Mucosa of descending colon (tissue), 3 donors: ENCODE results near the gene SETDB2. TPM values are rescaled to one million over a fixed set of nuclear protein-coding genes. Genes with fewer than 3 reads are reported as not detected.

Experiments
- ATAC-seq: fragments of 200-7000 bp; cut with Tn5 transposase; one replicate; pipeline ENCODE4 v1.9.1; 2020; ENCODE audit warnings: mild to moderate bottlenecking, moderate library complexity
- DNase-seq, 3 donors: peaks; one replicate each; pipeline ENCODE4 v3.0.0-alpha.2; 2020
- H3K36me3 ChIP-seq: fragments of 200-600 bp; one replicate; pipeline ENCODE4 v1.8.0; 2021; ENCODE audit warnings: low read depth, mild to moderate bottlenecking
- H3K4me1 ChIP-seq: fragments of 200-600 bp; one replicate; pipeline ENCODE4 v1.8.0; 2021; ENCODE audit warnings: low read depth, mild to moderate bottlenecking
- H3K4me3 ChIP-seq: fragments of 200-600 bp; one replicate; pipeline ENCODE4 v1.8.0; 2021; ENCODE audit warnings: mild to moderate bottlenecking
- H3K9me3 ChIP-seq: fragments of 200-600 bp; one replicate; pipeline ENCODE4 v1.8.0; 2021; ENCODE audit warnings: mild to moderate bottlenecking
- CTCF ChIP-seq: fragments of 200-600 bp; IDR thresholded peaks from one replicate; pipeline ENCODE4 v1.8.0; 2022; ENCODE audit warnings: antibody characterized with exemption, mild to moderate bottlenecking
- intact Hi-C, 2 donors: fragments of 100-400 bp; cut with DNase I in 1 of 2; cut with micrococcal nuclease in 1 of 2; formaldehyde crosslinking; loops; one replicate each; pipeline versions ENCODE4 v1.11.0 to v1.11.1; 2022; cut with DNase I, micrococcal nuclease
- long read RNA-seq, 2 donors: library from polyadenylated mRNA; unstranded; transcript quantifications; one replicate each; pipeline ENCODE4 v2.0.0, GENCODE V29; 2019 to 2021
- total RNA-seq, 3 donors: library from RNA; stranded (reverse); fragmentation: NEBNext Ultra II Directional in 2 of 3; extraction: Animal tissue kit (Norgen Biotek cat#: 25700) in 2 of 3; gene quantifications; one replicate each; pipeline versions ENCODE4 v1.2.1 to v1.2.4, GENCODE V29; 2021 to 2023
- donor health status: DM: no; HTN: no; CAD: no; lungs with moderate emphysema.
- donor health status: DM: no; HTN: no; CAD: no.
- donor health status: DM: no; HTN: yes; CAD: no.

Gene SETDB2
- 10 to 100 TPM; 10.6 to 13.7 (median 11.7) TPM for total RNA-seq
- long read RNA-seq, donor 1, partial matches to known transcripts = 2 of 22 reads
- long read RNA-seq, donor 1, other reads (novel, unspliced or antisense) = 20 of 22 reads
- long read RNA-seq, donor 2, partial matches to known transcripts = 1 of 5 reads
- long read RNA-seq, donor 2, other reads (novel, unspliced or antisense) = 4 of 5 reads

GRCh38 chr13:49443704-49444523, at the start of gene SETDB2, which contains the start of gene CAB39L:
SETDB2 (plus strand) TSS chr13:49444274; CDS start chr13:49451894, 7,620 bp downstream.
CAB39L (minus strand) TSS chr13:49444064; CDS start chr13:49382910, 61,154 bp downstream.
- Histone ChIP-seq H3K4me3 (peak within 1 kb of the TSS; percentile 54), H3K4me1 (peaks cover 20% of the 10 kb centered on the region), H3K9me3 (no peaks in the 10 kb centered on the region), H3K36me3 (no peaks in the 10 kb centered on the region)
- TF ChIP-seq CTCF = peak; percentile 69
- ATAC-seq (peak; percentile 96), DNase-seq (peak; percentile 99 to 100 (median 99))
- intact Hi-C loops = no loop called here

DNA sequence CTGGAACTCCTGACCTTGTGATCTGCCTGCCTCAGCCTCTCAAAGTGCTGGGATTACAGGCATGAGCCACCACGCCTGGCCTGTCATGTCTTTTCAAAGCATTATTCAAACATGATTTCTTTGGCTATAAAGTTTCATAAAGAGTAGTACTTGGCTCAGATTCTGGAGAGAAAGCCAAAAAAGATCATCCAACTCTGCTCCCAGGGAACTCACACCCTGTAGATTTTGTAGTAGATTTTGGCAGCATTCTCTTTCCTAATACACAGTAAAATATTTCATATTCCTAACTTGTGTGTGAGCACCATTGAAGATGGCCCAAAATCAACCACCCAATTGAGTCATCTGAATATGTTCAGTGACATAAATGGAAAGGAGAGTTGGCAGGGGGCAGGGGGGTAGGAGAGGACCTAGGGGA, 48.6 kb upstream of the SETDB2 start:
- Histone ChIP-seq H3K9me3 (no peaks in the 10 kb centered on the region), H3K4me1 (no peaks in the 10 kb centered on the region), H3K36me3 (no peaks in the 10 kb centered on the region), H3K4me3 (no peak overlapping the region)
- intact Hi-C loops = no loop called here
- TF ChIP-seq CTCF = no peak
- DNase-seq = no peak
- no peak for ATAC-seq

- DNase-seq (no peak), ATAC-seq (no peak)
- Histone ChIP-seq H3K9me3 (no peaks in the 10 kb centered on the region), H3K4me1 (peaks cover 3% of the 10 kb centered on the region), H3K36me3 (no peaks in the 10 kb centered on the region), H3K4me3 (no peak overlapping the region)
- intact Hi-C loops = no loop called here
- TF ChIP-seq CTCF = no peak
These were observed 48.1 kb upstream of the SETDB2 start for GRCh38 chr13:49395878-49396380.

DNA sequence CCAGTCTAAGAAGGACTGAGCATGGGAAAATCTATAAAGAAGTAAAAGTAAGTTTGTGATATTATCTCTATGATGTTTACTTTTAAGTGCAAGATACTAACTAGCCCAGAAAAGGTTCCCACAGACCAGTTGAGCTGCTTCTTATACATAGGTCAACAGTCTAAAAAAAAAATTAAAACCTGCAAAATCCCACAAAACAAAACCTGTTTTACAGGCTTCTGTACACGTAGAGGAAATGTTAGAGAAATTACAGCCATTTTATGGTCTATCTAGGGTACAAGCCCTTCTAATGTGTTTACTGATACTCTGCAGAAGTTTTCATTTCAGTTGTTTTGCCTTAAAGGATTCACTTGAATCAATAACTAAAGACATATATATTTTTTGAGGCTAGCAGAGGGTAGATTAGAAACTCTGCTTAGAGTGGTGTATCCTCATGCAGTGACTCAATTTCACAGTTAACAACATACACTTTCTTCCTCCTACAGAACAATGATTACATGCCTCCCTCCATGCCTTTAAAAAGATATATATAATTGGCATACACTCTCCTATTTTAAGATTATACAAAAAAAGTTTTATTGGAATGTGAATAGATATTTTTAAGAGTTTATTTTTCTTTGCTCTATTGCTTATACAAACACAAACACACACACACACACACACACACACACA, 44.1 kb upstream of the SETDB2 start:
- Histone ChIP-seq H3K4me1 (peaks cover 5% of the 10 kb centered on the region), H3K4me3 (no peak overlapping the region), H3K36me3 (no peaks in the 10 kb centered on the region), H3K9me3 (no peaks in the 10 kb centered on the region)
- intact Hi-C loops = no loop called here
- TF ChIP-seq CTCF = no peak
- DNase-seq = peak in 1 of 3 donors; percentile 28
- peak; percentile 79 for ATAC-seq

- peak; percentile 90 for ATAC-seq
- H3K4me1 ChIP-seq = peaks cover 5% of the 10 kb centered on the region
- peak in 1 of 3 donors; percentile 55 for DNase-seq
- H3K36me3 ChIP-seq = no peaks in the 10 kb centered on the region
- no peak overlapping the region for H3K4me3 ChIP-seq
- no peaks in the 10 kb centered on the region for H3K9me3 ChIP-seq
- intact Hi-C loops = no loop called here
- TF ChIP-seq CTCF = no peak
These were observed 43.1 kb upstream of the SETDB2 start for GRCh38 chr13:49400755-49401659.
